H9 (cell line): ENCODE data around the gene SRF. TPM values are rescaled to one million over a fixed set of nuclear protein-coding genes. Genes with fewer than 3 reads are reported as not detected.

Experiments used
- DNase-seq: peaks from one replicate; pipeline ENCODE4 v3.0.0-alpha.2; 2017
- H2AFZ ChIP-seq: one replicate; pipeline ENCODE4 v1.6.1; 2013; ENCODE audit warnings: mild to moderate bottlenecking, low read length, control low read depth, moderate library complexity
- H2AK5ac ChIP-seq: 2 replicates; pipeline ENCODE4 v1.6.1; 2013; ENCODE audit warnings: low read length, control low read depth, mixed read lengths; ENCODE audit not compliant: insufficient read length
- H2BK120ac ChIP-seq: one replicate; pipeline ENCODE4 v1.6.1; 2013; ENCODE audit warnings: low read depth, mild to moderate bottlenecking, low read length, control low read depth, inconsistent platforms; ENCODE audit not compliant: poor library complexity, severe bottlenecking
- H2BK12ac ChIP-seq: 2 replicates; pipeline ENCODE4 v1.6.1; 2013; ENCODE audit warnings: low read length, control low read depth, mixed read lengths, low read depth; ENCODE audit not compliant: insufficient read length
- H2BK15ac ChIP-seq: 2 replicates; pipeline ENCODE4 v1.6.1; 2013; ENCODE audit warnings: low read depth, low read length, control low read depth
- H2BK20ac ChIP-seq: one replicate; pipeline ENCODE4 v1.6.1; 2013; ENCODE audit warnings: low read depth, mild to moderate bottlenecking, low read length, control low read depth, inconsistent platforms; ENCODE audit not compliant: poor library complexity, severe bottlenecking
- H2BK5ac ChIP-seq: 2 replicates; pipeline ENCODE4 v1.6.1; 2013; ENCODE audit warnings: low read length, control low read depth, mixed read lengths; ENCODE audit not compliant: insufficient read length
- H3K14ac ChIP-seq: 2 replicates; pipeline ENCODE4 v1.6.1; 2013; ENCODE audit warnings: low read length, control low read depth; ENCODE audit not compliant: insufficient read depth
- H3K18ac ChIP-seq: 2 replicates; pipeline ENCODE4 v1.6.1; 2013; ENCODE audit warnings: low read depth, mild to moderate bottlenecking, mixed read lengths, low read length, control low read depth; ENCODE audit not compliant: insufficient read length
- H3K23ac ChIP-seq: 2 replicates; pipeline ENCODE4 v1.6.1; 2013; ENCODE audit warnings: low read length, control low read depth, mixed read lengths, low read depth; ENCODE audit not compliant: insufficient read length
- H3K23me2 ChIP-seq: 2 replicates; pipeline ENCODE4 v1.6.1; 2013; ENCODE audit warnings: low read depth, mild to moderate bottlenecking, mixed read lengths, low read length, control low read depth; ENCODE audit not compliant: insufficient read length, poor library complexity, severe bottlenecking
- H3K27ac ChIP-seq: 2 replicates; pipeline ENCODE4 v1.5.1; 2013; ENCODE audit warnings: low read length, control low read depth, mixed read lengths, low read depth; ENCODE audit not compliant: insufficient read length
- H3K27me3 ChIP-seq: 2 replicates; pipeline ENCODE4 v1.6.1; 2013; ENCODE audit warnings: low read length, control low read depth, inconsistent platforms; ENCODE audit not compliant: insufficient read depth
- H3K4ac ChIP-seq: 2 replicates; pipeline ENCODE4 v1.6.1; 2013; ENCODE audit warnings: low read depth, mild to moderate bottlenecking, control low read depth, inconsistent platforms, low read length, moderate library complexity
- H3K4me1 ChIP-seq: 2 replicates; pipeline ENCODE4 v1.6.1; 2013; ENCODE audit warnings: low read length, control low read depth, inconsistent platforms; ENCODE audit not compliant: insufficient read depth
- H3K4me2 ChIP-seq: 2 replicates; pipeline ENCODE4 v1.6.1; 2013; ENCODE audit warnings: low read length, control low read depth, mixed read lengths; ENCODE audit not compliant: insufficient read length, insufficient read depth
- H3K56ac ChIP-seq: 2 replicates; pipeline ENCODE4 v1.6.1; 2013; ENCODE audit warnings: low read depth, mild to moderate bottlenecking, mixed read lengths, low read length, control low read depth; ENCODE audit not compliant: insufficient read length
- H3K79me1 ChIP-seq: 2 replicates; pipeline ENCODE4 v1.6.1; 2013; ENCODE audit warnings: low read depth, mild to moderate bottlenecking, moderate library complexity, low read length, control low read depth, inconsistent platforms; ENCODE audit not compliant: insufficient read depth, poor library complexity, severe bottlenecking
- H3K79me2 ChIP-seq: 2 replicates; pipeline ENCODE4 v1.6.1; 2013; ENCODE audit warnings: low read length, control low read depth, inconsistent platforms; ENCODE audit not compliant: insufficient read depth
- H3K9ac ChIP-seq: 2 replicates; pipeline ENCODE4 v1.6.1; 2013; ENCODE audit warnings: low read length, control low read depth, mixed read lengths; ENCODE audit not compliant: insufficient read length; ENCODE audit errors: extremely low read depth
- H3K9me3 ChIP-seq: one replicate; pipeline ENCODE4 v1.6.1; 2013; ENCODE audit warnings: low read depth, low read length, inconsistent platforms; ENCODE audit not compliant: control insufficient read depth
- H3T11ph ChIP-seq: one replicate; pipeline ENCODE4 v1.6.1; 2013; ENCODE audit warnings: mild to moderate bottlenecking, low read length, control low read depth, inconsistent platforms
- H4K20me1 ChIP-seq: one replicate; pipeline ENCODE4 v1.6.1; 2013; ENCODE audit not compliant: control insufficient read depth, insufficient read length, insufficient read depth
- H4K5ac ChIP-seq: 2 replicates; pipeline ENCODE4 v1.6.1; 2013; ENCODE audit warnings: low read depth, mild to moderate bottlenecking, mixed read lengths, low read length, control low read depth; ENCODE audit not compliant: insufficient read length
- H4K8ac ChIP-seq: replicated peaks from 2 replicates; pipeline ENCODE4 v1.6.1; 2013; ENCODE audit warnings: low read length, control low read depth, mixed read lengths, low read depth; ENCODE audit not compliant: insufficient read length
- H4K91ac ChIP-seq: 2 replicates; pipeline ENCODE4 v1.6.1; 2013; ENCODE audit warnings: low read depth, mild to moderate bottlenecking, moderate library complexity, mixed read lengths, low read length, control low read depth; ENCODE audit not compliant: insufficient read length
- H3K27ac Mint-ChIP-seq, 3 experiments: 2 replicates in 2 of 3; 3 replicates in 1 of 3; pipeline ENCODE4 v1.8.0; 2020 to 2021; ENCODE audit warnings: mixed read lengths in 3 of 3, mild to moderate bottlenecking in 1 of 3, moderate library complexity in 1 of 3
- H3K27me3 Mint-ChIP-seq: 2 replicates; pipeline ENCODE4 v1.8.0; 2021; ENCODE audit warnings: low read depth, mild to moderate bottlenecking, moderate library complexity, mixed read lengths
- H3K36me3 Mint-ChIP-seq, 3 experiments: 2 replicates in 2 of 3; 3 replicates in 1 of 3; pipeline ENCODE4 v1.8.0; 2020 to 2021; ENCODE audit warnings: low read depth in 3 of 3, mixed read lengths in 3 of 3; ENCODE audit not compliant: insufficient read depth in 1 of 3
- H3K4me1 Mint-ChIP-seq, 2 experiments: 2 replicates each; pipeline ENCODE4 v1.8.0; 2020; ENCODE audit warnings: mixed read lengths in 2 of 2
- H3K4me3 Mint-ChIP-seq, 2 experiments: 2 replicates in 1 of 2; 3 replicates in 1 of 2; pipeline ENCODE4 v1.8.0; 2020 to 2021; ENCODE audit warnings: mild to moderate bottlenecking in 2 of 2, mixed read lengths in 2 of 2, moderate library complexity in 1 of 2
- H3K9me3 Mint-ChIP-seq, 2 experiments: 2 replicates in 1 of 2; 3 replicates in 1 of 2; pipeline ENCODE4 v1.8.0; 2020; ENCODE audit warnings: mild to moderate bottlenecking in 2 of 2, mixed read lengths in 2 of 2, moderate library complexity in 1 of 2
- WGBS: extraction: QIAGEN DNeasy Blood & Tissue Kit; methylation state at CpG from one replicate; pipeline ENCODE4 v1.1.7; 2013; ENCODE audit warnings: missing lambda C conversion rate, low lambda C conversion rate, mixed read lengths; ENCODE audit not compliant: insufficient read length; ENCODE audit errors: extremely low coverage; 5-methylcytosine and 5-hydroxymethylcytosine counted together
- total RNA-seq: library from RNA; stranded (reverse); gene quantifications from 2 replicates; pipeline ENCODE4 v1.2.1, GENCODE V29; 2021
- TF ChIP-seq, protein P1 (sequence below): fragments of 200-600 bp; sonication (generic); conservative IDR thresholded peaks from 3 replicates; pipeline ENCODE4 v1.8.0; 2021; ENCODE audit warnings: antibody characterized with exemption, mild to moderate bottlenecking

SRF gene
- total RNA-seq, 1 experiment from 2014 or later, result 57.5 TPM

- no peak overlapping the region for H3K14ac ChIP-seq
- no peak overlapping the region for H2BK120ac ChIP-seq
- no peaks in the 10 kb centered on the region for H4K20me1 ChIP-seq
- H3K79me1 ChIP-seq, result no peaks in the 10 kb centered on the region
- no peak overlapping the region for H2AFZ ChIP-seq
- Mint-ChIP-seq H3K4me3 (no peak overlapping the region), H3K9me3 (no peaks in the 10 kb centered on the region), H3K4me1 (peaks cover under 1 to 10% of the 10 kb centered on the region in 2 experiments; a peak in 3 of 4 replicates), H3K27ac (peak overlapping the region in 2 of 3 experiments; percentile 30 to 66; a peak in 2 of 7 replicates), H3K36me3 (peaks cover 9 to 36% (median 19%) of the 10 kb centered on the region in 3 experiments), H3K27me3 (peaks cover 2% of the 10 kb centered on the region; the same call in 1 of the 2 replicates)
- H2BK5ac ChIP-seq, result no peak overlapping the region
- TF ChIP-seq, protein P1, sequence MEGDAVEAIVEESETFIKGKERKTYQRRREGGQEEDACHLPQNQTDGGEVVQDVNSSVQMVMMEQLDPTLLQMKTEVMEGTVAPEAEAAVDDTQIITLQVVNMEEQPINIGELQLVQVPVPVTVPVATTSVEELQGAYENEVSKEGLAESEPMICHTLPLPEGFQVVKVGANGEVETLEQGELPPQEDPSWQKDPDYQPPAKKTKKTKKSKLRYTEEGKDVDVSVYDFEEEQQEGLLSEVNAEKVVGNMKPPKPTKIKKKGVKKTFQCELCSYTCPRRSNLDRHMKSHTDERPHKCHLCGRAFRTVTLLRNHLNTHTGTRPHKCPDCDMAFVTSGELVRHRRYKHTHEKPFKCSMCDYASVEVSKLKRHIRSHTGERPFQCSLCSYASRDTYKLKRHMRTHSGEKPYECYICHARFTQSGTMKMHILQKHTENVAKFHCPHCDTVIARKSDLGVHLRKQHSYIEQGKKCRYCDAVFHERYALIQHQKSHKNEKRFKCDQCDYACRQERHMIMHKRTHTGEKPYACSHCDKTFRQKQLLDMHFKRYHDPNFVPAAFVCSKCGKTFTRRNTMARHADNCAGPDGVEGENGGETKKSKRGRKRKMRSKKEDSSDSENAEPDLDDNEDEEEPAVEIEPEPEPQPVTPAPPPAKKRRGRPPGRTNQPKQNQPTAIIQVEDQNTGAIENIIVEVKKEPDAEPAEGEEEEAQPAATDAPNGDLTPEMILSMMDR, result no peak
- no peak overlapping the region for H2BK15ac ChIP-seq
- H3K4ac ChIP-seq, result no peak overlapping the region
- no peak overlapping the region for H3K4me2 ChIP-seq
- no peaks in the 10 kb centered on the region for H3K4me1 ChIP-seq
- no peak overlapping the region for H2BK12ac ChIP-seq
- no peak overlapping the region for H2BK20ac ChIP-seq
- no peaks in the 10 kb centered on the region for H3K9me3 ChIP-seq
- H3K23me2 ChIP-seq, result no peaks in the 10 kb centered on the region
- no CpG with 5 or more reads among the region's 14 CpGs for WGBS
- H3T11ph ChIP-seq, result no peak overlapping the region
- no peak overlapping the region for H3K18ac ChIP-seq
- no peak overlapping the region for H3K56ac ChIP-seq
- H2AK5ac ChIP-seq, result no peak overlapping the region
- no peak overlapping the region for H3K23ac ChIP-seq
- DNase-seq, result no peak
- no peaks in the 10 kb centered on the region for H3K79me2 ChIP-seq
- H3K27ac ChIP-seq, result no peak overlapping the region
- H4K91ac ChIP-seq, result no peak overlapping the region
- H4K5ac ChIP-seq, result no peak overlapping the region
- no peak overlapping the region for H4K8ac ChIP-seq
- no peak overlapping the region for H3K9ac ChIP-seq
- no peaks in the 10 kb centered on the region for H3K27me3 ChIP-seq
These were observed 52.1 kb downstream of the SRF start for GRCh38 chr6:43223175-43223574.
